ENCODE data around the gene PTER.

PTER gene

GRCh38 chr10:16544099-16544498, 107.3 kb downstream of the PTER start:
- DNase-seq (ENCODE audit: low spot score): no peak

- DNase-seq (ENCODE audit: low spot score): no peak
These were observed 107.8 kb downstream of the PTER start for GRCh38 chr10:16544591-16544990.

- no peak for DNase-seq (ENCODE audit: low spot score)
These were observed 108.4 kb downstream of the PTER start for GRCh38 chr10:16545116-16545736.

GRCh38 chr10:16547973-16548372, 111.2 kb downstream of the PTER start:
- no peak for DNase-seq (ENCODE audit: low spot score)

- no peak for DNase-seq (ENCODE audit: low spot score)
These were observed 122.5 kb downstream of the PTER start for GRCh38 chr10:16559236-16559773.

- no peak for DNase-seq (ENCODE audit: low spot score)
These were observed 126.1 kb downstream of the PTER start for GRCh38 chr10:16562891-16563290.
